ENCODE data around the gene PPP1R37.

Gene PPP1R37

GRCh38 chr19:45179072-45179891 is 86.3 kb downstream of the PPP1R37 start:
- TF ChIP-seq, protein P1, sequence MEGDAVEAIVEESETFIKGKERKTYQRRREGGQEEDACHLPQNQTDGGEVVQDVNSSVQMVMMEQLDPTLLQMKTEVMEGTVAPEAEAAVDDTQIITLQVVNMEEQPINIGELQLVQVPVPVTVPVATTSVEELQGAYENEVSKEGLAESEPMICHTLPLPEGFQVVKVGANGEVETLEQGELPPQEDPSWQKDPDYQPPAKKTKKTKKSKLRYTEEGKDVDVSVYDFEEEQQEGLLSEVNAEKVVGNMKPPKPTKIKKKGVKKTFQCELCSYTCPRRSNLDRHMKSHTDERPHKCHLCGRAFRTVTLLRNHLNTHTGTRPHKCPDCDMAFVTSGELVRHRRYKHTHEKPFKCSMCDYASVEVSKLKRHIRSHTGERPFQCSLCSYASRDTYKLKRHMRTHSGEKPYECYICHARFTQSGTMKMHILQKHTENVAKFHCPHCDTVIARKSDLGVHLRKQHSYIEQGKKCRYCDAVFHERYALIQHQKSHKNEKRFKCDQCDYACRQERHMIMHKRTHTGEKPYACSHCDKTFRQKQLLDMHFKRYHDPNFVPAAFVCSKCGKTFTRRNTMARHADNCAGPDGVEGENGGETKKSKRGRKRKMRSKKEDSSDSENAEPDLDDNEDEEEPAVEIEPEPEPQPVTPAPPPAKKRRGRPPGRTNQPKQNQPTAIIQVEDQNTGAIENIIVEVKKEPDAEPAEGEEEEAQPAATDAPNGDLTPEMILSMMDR (IDR thresholded peaks at IDR 0.05; ENCODE audit: borderline replicate concordance, insufficient read depth, low read depth, low read length) = no peak

GRCh38 chr19:45179892-45180370 is 87.0 kb downstream of the PPP1R37 start:
- H3K4me3 ChIP-seq (ENCODE audit: low read depth, low read length) = peak overlapping the region; percentile 90
- TF ChIP-seq, protein P1 (IDR thresholded peaks at IDR 0.05; ENCODE audit: borderline replicate concordance, insufficient read depth, low read depth, low read length) = no peak

More at GRCh38 chr19:45179072-45179891, 86.3 kb downstream of the PPP1R37 start:
- H3K4me3 ChIP-seq (ENCODE audit: low read depth, low read length) = peak overlapping the region; percentile 90

DNA sequence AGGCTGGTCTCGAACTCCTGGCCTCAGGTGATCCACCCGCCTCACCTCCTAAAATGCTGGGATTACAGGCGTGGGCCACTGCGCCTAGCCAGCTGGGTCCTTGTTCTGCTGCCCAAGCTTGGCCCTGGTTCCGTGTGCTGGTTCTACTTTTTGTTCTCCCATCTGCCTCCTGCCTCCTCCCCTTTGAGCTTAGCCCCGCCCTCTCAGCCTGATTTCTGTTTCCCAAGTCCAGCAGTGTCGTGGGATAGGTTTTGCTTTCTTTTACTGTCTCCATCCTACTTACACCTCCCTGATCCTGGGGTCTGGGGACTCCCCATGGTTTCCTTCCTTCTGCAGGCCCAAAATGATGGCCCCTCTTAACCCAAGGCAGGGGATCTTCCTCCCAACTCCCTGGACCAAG is 88.0 kb downstream of the PPP1R37 start:
- H3K4me3 ChIP-seq (ENCODE audit: low read depth, low read length) = no peak overlapping the region
- TF ChIP-seq, protein P1 (IDR thresholded peaks at IDR 0.05; ENCODE audit: borderline replicate concordance, insufficient read depth, low read depth, low read length) = no peak

- H3K4me3 ChIP-seq (ENCODE audit: low read depth, low read length) = no peak overlapping the region
- TF ChIP-seq, protein P1 (IDR thresholded peaks at IDR 0.05; ENCODE audit: borderline replicate concordance, insufficient read depth, low read depth, low read length) = no peak
These were observed 89.8 kb downstream of the PPP1R37 start for GRCh38 chr19:45182758-45183157.

DNA sequence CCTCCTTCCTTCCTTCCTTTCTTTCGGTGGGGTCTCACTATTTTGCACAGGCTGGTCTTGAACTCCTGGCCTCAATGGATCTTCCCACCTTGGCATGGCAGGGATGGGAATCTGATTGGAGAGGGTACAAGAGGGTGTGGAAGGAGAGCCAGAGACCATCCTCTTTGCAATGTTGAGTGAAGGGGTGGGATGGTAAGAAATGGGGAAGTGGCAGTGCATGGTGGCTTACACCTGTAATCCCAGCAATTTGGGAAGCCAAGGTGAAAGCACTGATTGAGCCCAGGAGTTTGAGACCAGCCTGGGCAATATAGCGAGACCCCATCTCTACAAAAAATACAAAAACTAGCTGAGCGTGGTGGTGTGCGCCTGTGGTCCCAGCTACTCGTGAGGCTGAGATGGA is 91.1 kb downstream of the PPP1R37 start:
- TF ChIP-seq, protein P1 (IDR thresholded peaks at IDR 0.05; ENCODE audit: borderline replicate concordance, insufficient read depth, low read depth, low read length) = no peak
- H3K4me3 ChIP-seq (ENCODE audit: low read depth, low read length) = no peak overlapping the region

- TF ChIP-seq, protein P1 (IDR thresholded peaks at IDR 0.05; ENCODE audit: borderline replicate concordance, insufficient read depth, low read depth, low read length) = no peak
- no peak overlapping the region for H3K4me3 ChIP-seq (ENCODE audit: low read depth, low read length)
These were observed 93.7 kb downstream of the PPP1R37 start for GRCh38 chr19:45186509-45187334.
